ENCODE measurements around the gene XXYLT1. TPM values are rescaled to one million over a fixed set of nuclear protein-coding genes. Genes with fewer than 3 reads are reported as not detected.

Gene XXYLT1
- polyA plus RNA-seq, 6 donors from 2014 or later = 1.7 to 3.7 (median 3.6) TPM; not detected in 1

GRCh38 chr3:195261925-195262324 lies 9.0 kb downstream of the XXYLT1 start:
- H3K4me3 Mint-ChIP-seq = no peak overlapping the region
- no peaks in the 10 kb centered on the region for H3K9me3 Mint-ChIP-seq
- H3K36me3 Mint-ChIP-seq = no peaks in the 10 kb centered on the region
- H3K27me3 Mint-ChIP-seq = no peaks in the 10 kb centered on the region
- H3K27ac Mint-ChIP-seq = no peak overlapping the region
- DNase-seq (no peak), ATAC-seq (ENCODE audit: low read depth in 2 of 2) (no peak)
- peaks cover 13 to 19% (median 18%) of the 10 kb centered on the region in 3 donors for H3K4me1 Mint-ChIP-seq

- H3K9me3 Mint-ChIP-seq = no peaks in the 10 kb centered on the region
- peaks cover 13 to 26% (median 19%) of the 10 kb centered on the region in 3 donors for H3K4me1 Mint-ChIP-seq
- ATAC-seq (ENCODE audit: low read depth in 2 of 2) = peak in 1 of 2 donors; percentile 1
- H3K27ac Mint-ChIP-seq = peak overlapping the region; percentile 6 to 89 (median 50)
- no peaks in the 10 kb centered on the region for H3K36me3 Mint-ChIP-seq
- DNase-seq = peak; percentile 32
- H3K4me3 Mint-ChIP-seq = peak overlapping the region; percentile 76 to 91 (median 85)
- no peaks in the 10 kb centered on the region for H3K27me3 Mint-ChIP-seq
These were observed 10.6 kb downstream of the XXYLT1 start for GRCh38 chr3:195260280-195260905.

GRCh38 chr3:195259475-195260279 lies 11.3 kb downstream of the XXYLT1 start:
- DNase-seq = peak; percentile 94
- no peaks in the 10 kb centered on the region for H3K27me3 Mint-ChIP-seq
- peak overlapping the region; percentile 59 to 95 (median 87) for H3K27ac Mint-ChIP-seq
- H3K36me3 Mint-ChIP-seq = no peaks in the 10 kb centered on the region
- H3K4me1 Mint-ChIP-seq = peaks cover 13 to 26% (median 19%) of the 10 kb centered on the region in 3 donors
- H3K9me3 Mint-ChIP-seq = no peaks in the 10 kb centered on the region
- H3K4me3 Mint-ChIP-seq = peak overlapping the region; percentile 76 to 89 (median 78)
- ATAC-seq (ENCODE audit: low read depth in 2 of 2) = peak; percentile 84 to 85

GRCh38 chr3:195259154-195259474 lies 11.8 kb downstream of the XXYLT1 start:
- peak overlapping the region; percentile 26 to 78 (median 52) for H3K4me3 Mint-ChIP-seq
- no peak for ATAC-seq (ENCODE audit: low read depth in 2 of 2)
- no peaks in the 10 kb centered on the region for H3K27me3 Mint-ChIP-seq

GRCh38 chr3:195258449-195259153 lies 12.4 kb downstream of the XXYLT1 start:
- H3K27me3 Mint-ChIP-seq = no peaks in the 10 kb centered on the region
- ATAC-seq (ENCODE audit: low read depth in 2 of 2) (no peak), DNase-seq (no peak)
- H3K27ac Mint-ChIP-seq = peak overlapping the region; percentile 66 to 97 (median 86)
- no peaks in the 10 kb centered on the region for H3K36me3 Mint-ChIP-seq
- peak overlapping the region; percentile 26 to 78 (median 64) for H3K4me3 Mint-ChIP-seq
- H3K9me3 Mint-ChIP-seq = no peaks in the 10 kb centered on the region
- peaks cover 13 to 26% (median 19%) of the 10 kb centered on the region in 3 donors for H3K4me1 Mint-ChIP-seq

More at GRCh38 chr3:195259154-195259474, 11.8 kb downstream of the XXYLT1 start:
- Mint-ChIP-seq H3K27ac (peak overlapping the region in 5 of 6 donors; percentile 66 to 97 (median 89)), H3K36me3 (no peaks in the 10 kb centered on the region), H3K4me1 (peaks cover 13 to 26% (median 19%) of the 10 kb centered on the region in 3 donors), H3K9me3 (no peaks in the 10 kb centered on the region)
- DNase-seq = no peak

- Mint-ChIP-seq H3K9me3 (no peaks in the 10 kb centered on the region), H3K27me3 (no peaks in the 10 kb centered on the region), H3K36me3 (no peaks in the 10 kb centered on the region), H3K4me3 (peak overlapping the region in 3 of 8 donors; percentile 39 to 77 (median 64)), H3K4me1 (peaks cover 14 to 31% (median 22%) of the 10 kb centered on the region in 3 donors), H3K27ac (peak overlapping the region in 5 of 6 donors; percentile 80 to 97 (median 82))
- no peak for DNase-seq
- no peak for ATAC-seq (ENCODE audit: low read depth in 2 of 2)
These were observed 13.2 kb downstream of the XXYLT1 start for GRCh38 chr3:195257454-195258448.

GRCh38 chr3:195256639-195257453 lies 14.1 kb downstream of the XXYLT1 start:
- Mint-ChIP-seq H3K27ac (peak overlapping the region in 2 of 6 donors; percentile 81 to 89), H3K4me3 (no peak overlapping the region), H3K27me3 (no peaks in the 10 kb centered on the region), H3K9me3 (no peaks in the 10 kb centered on the region), H3K36me3 (no peaks in the 10 kb centered on the region), H3K4me1 (peaks cover 18 to 35% (median 26%) of the 10 kb centered on the region in 3 donors)
- ATAC-seq (ENCODE audit: low read depth in 2 of 2) (no peak), DNase-seq (no peak)

GRCh38 chr3:195255571-195256501 lies 15.1 kb downstream of the XXYLT1 start:
- H3K9me3 Mint-ChIP-seq = no peaks in the 10 kb centered on the region
- DNase-seq (no peak), ATAC-seq (ENCODE audit: low read depth in 2 of 2) (no peak)
- peak overlapping the region in 1 of 6 donors; percentile 47 for H3K27ac Mint-ChIP-seq
- H3K4me1 Mint-ChIP-seq = peaks cover 23 to 34% (median 26%) of the 10 kb centered on the region in 3 donors
- H3K4me3 Mint-ChIP-seq = no peak overlapping the region
- no peaks in the 10 kb centered on the region for H3K27me3 Mint-ChIP-seq
- H3K36me3 Mint-ChIP-seq = no peaks in the 10 kb centered on the region

GRCh38 chr3:195255176-195255500 lies 15.8 kb downstream of the XXYLT1 start:
- Mint-ChIP-seq H3K36me3 (no peaks in the 10 kb centered on the region), H3K4me3 (peak overlapping the region in 1 of 8 donors; percentile 44), H3K9me3 (no peaks in the 10 kb centered on the region), H3K4me1 (peaks cover 25 to 37% (median 28%) of the 10 kb centered on the region in 3 donors), H3K27ac (no peak overlapping the region), H3K27me3 (no peaks in the 10 kb centered on the region)
- ATAC-seq (ENCODE audit: low read depth in 2 of 2) (no peak), DNase-seq (no peak)

GRCh38 chr3:195254454-195255175 lies 16.3 kb downstream of the XXYLT1 start:
- DNase-seq = no peak
- H3K9me3 Mint-ChIP-seq = no peaks in the 10 kb centered on the region
- H3K4me1 Mint-ChIP-seq = peaks cover 25 to 39% (median 30%) of the 10 kb centered on the region in 3 donors
- no peaks in the 10 kb centered on the region for H3K27me3 Mint-ChIP-seq
- peak overlapping the region in 2 of 6 donors; percentile 37 to 43 for H3K27ac Mint-ChIP-seq
- H3K4me3 Mint-ChIP-seq = peak overlapping the region in 1 of 8 donors; percentile 44
- ATAC-seq (ENCODE audit: low read depth in 2 of 2) = no peak
- H3K36me3 Mint-ChIP-seq = no peaks in the 10 kb centered on the region
